ENCODE data around the gene RMDN2. TPM values are rescaled to one million over a fixed set of nuclear protein-coding genes. Genes with fewer than 3 reads are reported as not detected.

RMDN2 gene
- total RNA-seq, 1 donor from 2014 or later: 5.1 TPM

- no peaks in the 10 kb centered on the region for H3K9me3 Mint-ChIP-seq (ENCODE audit: unreplicated experiment)
- Histone ChIP-seq H3K4me1 (ENCODE audit: insufficient read depth, low read length) (peaks cover 11% of the 10 kb centered on the region), H2AFZ (ENCODE audit: low read depth, low read length) (no peak overlapping the region), H4K20me1 (ENCODE audit: insufficient read depth, low read length) (no peaks in the 10 kb centered on the region), H3K36me3 (ENCODE audit: insufficient read depth, low read length) (no peaks in the 10 kb centered on the region), H3K4me3 (ENCODE audit: insufficient read depth, low read depth, low read length) (no peak overlapping the region), H3K9ac (ENCODE audit: low read length) (no peak overlapping the region), H3K79me2 (ENCODE audit: insufficient read depth, low read length) (no peaks in the 10 kb centered on the region), H3K4me2 (ENCODE audit: low read length) (peak overlapping the region; percentile 28), H3K9me3 (ENCODE audit: insufficient read depth, low read depth, low read length) (no peaks in the 10 kb centered on the region), H3K27me3 (ENCODE audit: insufficient read depth, low read length) (peaks cover 17% of the 10 kb centered on the region), H3K27ac (ENCODE audit: low read depth, low read length) (no peak overlapping the region)
- no peak for TF ChIP-seq EZH2 (IDR thresholded peaks at IDR 0.05; ENCODE audit: insufficient read depth, low read length)
- TF ChIP-seq, protein P1, sequence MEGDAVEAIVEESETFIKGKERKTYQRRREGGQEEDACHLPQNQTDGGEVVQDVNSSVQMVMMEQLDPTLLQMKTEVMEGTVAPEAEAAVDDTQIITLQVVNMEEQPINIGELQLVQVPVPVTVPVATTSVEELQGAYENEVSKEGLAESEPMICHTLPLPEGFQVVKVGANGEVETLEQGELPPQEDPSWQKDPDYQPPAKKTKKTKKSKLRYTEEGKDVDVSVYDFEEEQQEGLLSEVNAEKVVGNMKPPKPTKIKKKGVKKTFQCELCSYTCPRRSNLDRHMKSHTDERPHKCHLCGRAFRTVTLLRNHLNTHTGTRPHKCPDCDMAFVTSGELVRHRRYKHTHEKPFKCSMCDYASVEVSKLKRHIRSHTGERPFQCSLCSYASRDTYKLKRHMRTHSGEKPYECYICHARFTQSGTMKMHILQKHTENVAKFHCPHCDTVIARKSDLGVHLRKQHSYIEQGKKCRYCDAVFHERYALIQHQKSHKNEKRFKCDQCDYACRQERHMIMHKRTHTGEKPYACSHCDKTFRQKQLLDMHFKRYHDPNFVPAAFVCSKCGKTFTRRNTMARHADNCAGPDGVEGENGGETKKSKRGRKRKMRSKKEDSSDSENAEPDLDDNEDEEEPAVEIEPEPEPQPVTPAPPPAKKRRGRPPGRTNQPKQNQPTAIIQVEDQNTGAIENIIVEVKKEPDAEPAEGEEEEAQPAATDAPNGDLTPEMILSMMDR (IDR thresholded peaks at IDR 0.05; ENCODE audit: insufficient read depth, low read depth, low read length): no peak
- no peaks in the 10 kb centered on the region for H3K4me1 Mint-ChIP-seq (ENCODE audit: low read depth, unreplicated experiment)
- peak; percentile 67 for DNase-seq (ENCODE audit: low read depth)
- no peaks in the 10 kb centered on the region for H3K36me3 Mint-ChIP-seq (ENCODE audit: low read depth, unreplicated experiment)
- peaks cover 11% of the 10 kb centered on the region for H3K27me3 Mint-ChIP-seq (ENCODE audit: low read depth, unreplicated experiment)
- FAIRE-seq: no peak
- H3K27ac Mint-ChIP-seq (ENCODE audit: unreplicated experiment): peak overlapping the region; percentile 16
- H3K4me3 Mint-ChIP-seq (ENCODE audit: unreplicated experiment): no peak overlapping the region
Measured at GRCh38 chr2:38039121-38039910, 114.2 kb downstream of the RMDN2 start.

DNA sequence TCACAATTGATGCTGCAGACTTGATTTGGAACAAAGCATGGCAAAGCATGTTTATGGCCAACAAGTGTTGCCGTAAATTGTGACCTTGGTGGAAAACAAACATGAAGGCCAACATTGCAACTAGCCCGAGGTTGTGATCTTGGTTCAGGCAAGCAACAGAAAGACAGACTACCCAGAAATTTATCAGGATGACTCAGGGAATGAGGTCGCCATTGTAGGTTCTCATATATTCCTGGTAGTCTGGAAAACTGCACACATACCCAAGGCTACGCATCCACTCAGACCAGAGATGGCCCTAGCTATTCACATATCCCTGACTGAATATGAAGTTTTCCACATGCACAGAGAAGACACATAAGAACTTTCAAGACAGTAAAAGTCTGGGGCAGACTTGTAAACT is 120.7 kb downstream of the RMDN2 start:
- H3K9ac ChIP-seq (ENCODE audit: low read length): no peak overlapping the region
- Mint-ChIP-seq H3K4me1 (ENCODE audit: low read depth, unreplicated experiment) (peaks cover 6% of the 10 kb centered on the region), H3K9me3 (ENCODE audit: unreplicated experiment) (no peaks in the 10 kb centered on the region), H3K36me3 (ENCODE audit: low read depth, unreplicated experiment) (no peaks in the 10 kb centered on the region), H3K27me3 (ENCODE audit: low read depth, unreplicated experiment) (peaks cover 4% of the 10 kb centered on the region), H3K4me3 (ENCODE audit: unreplicated experiment) (no peak overlapping the region), H3K27ac (ENCODE audit: unreplicated experiment) (peak overlapping the region; percentile 56)
- no peaks in the 10 kb centered on the region for H3K36me3 ChIP-seq (ENCODE audit: insufficient read depth, low read length)
- H3K27me3 ChIP-seq (ENCODE audit: insufficient read depth, low read length): no peaks in the 10 kb centered on the region
- no peak overlapping the region for H2AFZ ChIP-seq (ENCODE audit: low read depth, low read length)
- H3K4me3 ChIP-seq (ENCODE audit: insufficient read depth, low read depth, low read length): no peak overlapping the region
- H3K4me1 ChIP-seq (ENCODE audit: insufficient read depth, low read length): no peaks in the 10 kb centered on the region
- no peak overlapping the region for H3K27ac ChIP-seq (ENCODE audit: low read depth, low read length)
- H3K4me2 ChIP-seq (ENCODE audit: low read length): no peak overlapping the region
- H3K79me2 ChIP-seq (ENCODE audit: insufficient read depth, low read length): no peaks in the 10 kb centered on the region
- DNase-seq (ENCODE audit: low read depth): no peak
- H4K20me1 ChIP-seq (ENCODE audit: insufficient read depth, low read length): no peaks in the 10 kb centered on the region
- peak; percentile 29 for FAIRE-seq
- TF ChIP-seq EZH2 (IDR thresholded peaks at IDR 0.05; ENCODE audit: insufficient read depth, low read length): no peak
- TF ChIP-seq, protein P1 (IDR thresholded peaks at IDR 0.05; ENCODE audit: insufficient read depth, low read depth, low read length): no peak
- no peaks in the 10 kb centered on the region for H3K9me3 ChIP-seq (ENCODE audit: insufficient read depth, low read depth, low read length)

DNA sequence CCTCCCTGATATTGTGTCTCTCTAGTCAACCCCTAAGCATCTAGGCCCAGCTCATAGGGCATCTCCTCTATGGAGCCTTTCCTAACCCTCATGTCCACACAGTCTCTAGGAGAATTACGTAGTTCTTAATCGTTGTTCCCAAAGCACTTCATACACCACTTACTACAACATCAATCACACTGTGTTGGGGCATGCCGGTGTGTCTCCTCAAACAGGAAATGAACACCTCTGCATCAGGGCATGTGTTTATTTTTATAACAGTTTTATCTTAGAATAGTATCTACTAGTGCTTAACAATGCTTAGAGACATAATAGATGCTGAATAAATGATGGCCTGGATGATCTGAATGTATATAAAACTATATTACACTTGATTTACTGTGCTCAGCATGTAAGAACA is 131.1 kb downstream of the RMDN2 start:
- DNase-seq (ENCODE audit: low read depth) (no peak), FAIRE-seq (no peak)
- Histone ChIP-seq H2AFZ (ENCODE audit: low read depth, low read length) (no peak overlapping the region), H3K27ac (ENCODE audit: low read depth, low read length) (no peak overlapping the region), H3K9ac (ENCODE audit: low read length) (no peak overlapping the region), H3K36me3 (ENCODE audit: insufficient read depth, low read length) (no peaks in the 10 kb centered on the region), H4K20me1 (ENCODE audit: insufficient read depth, low read length) (no peaks in the 10 kb centered on the region), H3K79me2 (ENCODE audit: insufficient read depth, low read length) (no peaks in the 10 kb centered on the region), H3K27me3 (ENCODE audit: insufficient read depth, low read length) (peaks cover 4% of the 10 kb centered on the region), H3K9me3 (ENCODE audit: insufficient read depth, low read depth, low read length) (no peaks in the 10 kb centered on the region), H3K4me3 (ENCODE audit: insufficient read depth, low read depth, low read length) (no peak overlapping the region), H3K4me1 (ENCODE audit: insufficient read depth, low read length) (no peaks in the 10 kb centered on the region), H3K4me2 (ENCODE audit: low read length) (no peak overlapping the region)
- peaks cover 2% of the 10 kb centered on the region for H3K9me3 Mint-ChIP-seq (ENCODE audit: unreplicated experiment)
- TF ChIP-seq EZH2 (IDR thresholded peaks at IDR 0.05; ENCODE audit: insufficient read depth, low read length): no peak
- TF ChIP-seq, protein P1 (IDR thresholded peaks at IDR 0.05; ENCODE audit: insufficient read depth, low read depth, low read length): no peak
- H3K27ac Mint-ChIP-seq (ENCODE audit: unreplicated experiment): no peak overlapping the region
- peaks cover 3% of the 10 kb centered on the region for H3K27me3 Mint-ChIP-seq (ENCODE audit: low read depth, unreplicated experiment)
- peaks cover 13% of the 10 kb centered on the region for H3K4me1 Mint-ChIP-seq (ENCODE audit: low read depth, unreplicated experiment)
- no peaks in the 10 kb centered on the region for H3K36me3 Mint-ChIP-seq (ENCODE audit: low read depth, unreplicated experiment)
- H3K4me3 Mint-ChIP-seq (ENCODE audit: unreplicated experiment): no peak overlapping the region

Measured in astrocyte (in vitro differentiated cells and primary cell).